Testis (tissue), 3 donors: Measurements from ENCODE around the gene KIF14. TPM values are rescaled to one million over a fixed set of nuclear protein-coding genes. Genes with fewer than 3 reads are reported as not detected.
A peak's percentile ranks its signal among the peaks of the same experiment; 100 is the strongest.

ENCODE experiments used
- DNase-seq: peaks from one replicate; pipeline ENCODE4 v3.0.0-alpha.2; 2019
- H3K27ac ChIP-seq, 2 donors: fragments of 200-600 bp; sonication (generic); one replicate each; pipeline ENCODE4 v1.5.1; 2019
- H3K27me3 ChIP-seq: fragments of 200-600 bp; sonication (generic); one replicate; pipeline ENCODE4 v1.5.1; 2019
- H3K36me3 ChIP-seq: fragments of 200-600 bp; sonication (generic); one replicate; pipeline ENCODE4 v1.5.1; 2017; ENCODE audit warnings: low read depth; ENCODE audit errors: missing control alignments
- H3K4me1 ChIP-seq: fragments of 200-600 bp; sonication (generic); one replicate; pipeline ENCODE4 v1.5.1; 2019
- H3K4me3 ChIP-seq, 2 donors: fragments of 200-600 bp; sonication (generic); one replicate each; pipeline ENCODE4 v1.5.1; 2017 to 2019
- H3K9me3 ChIP-seq: fragments of 200-600 bp; sonication (generic); one replicate; pipeline ENCODE4 v1.5.1; 2017
- POLR2A ChIP-seq: fragments of 450-650 bp; IDR thresholded peaks from one replicate; pipeline ENCODE4 v1.6.1; 2017; ENCODE audit warnings: antibody characterized with exemption, mild to moderate bottlenecking, moderate library complexity
- WGBS, 2 donors: methylation state at CpG; one replicate each; pipeline ENCODE4 v1.1.5; 2018; 5-methylcytosine and 5-hydroxymethylcytosine counted together
- intact Hi-C: fragments of 100-400 bp; cut with DNase I; formaldehyde crosslinking; loops from one replicate; pipeline ENCODE4 v1.15.1; 2023; ENCODE audit warnings: low total_unique reads
- polyA plus RNA-seq: library from polyadenylated mRNA; stranded (reverse); fragments of 350-450 nt; fragmentation: Illumina TruSeq; extraction: RNeasy Lipid Tissue Mini Kit (QIAGEN cat#74804); gene quantifications from one replicate; pipeline ENCODE4 v1.2.3, GENCODE V29; 2014; ENCODE audit warnings: low read depth, low replicate concordance; ENCODE audit not compliant: insufficient read depth
- total RNA-seq, 2 donors: library from RNA; depleted of rRNA; stranded (reverse); fragments of >200 nt; gene quantifications; one replicate each; pipeline ENCODE4 v1.2.3, GENCODE V29; 2016
- TF ChIP-seq, protein P1 (sequence below), 3 experiments: fragments of 450-650 bp in 2 of 3; fragments of 200-600 bp in 1 of 3; sonication (generic) in 1 of 3; IDR thresholded peaks; one replicate each; pipeline ENCODE4 v1.5.1; 2016 to 2019; ENCODE audit warnings: antibody characterized with exemption in 3 of 3, mild to moderate bottlenecking in 2 of 3, moderate library complexity in 1 of 3

The KIF14 gene
- total and polyA plus RNA-seq, 3 donors from 2014 or later, result 1.8 to 6.8 (median 3.5) TPM

DNA sequence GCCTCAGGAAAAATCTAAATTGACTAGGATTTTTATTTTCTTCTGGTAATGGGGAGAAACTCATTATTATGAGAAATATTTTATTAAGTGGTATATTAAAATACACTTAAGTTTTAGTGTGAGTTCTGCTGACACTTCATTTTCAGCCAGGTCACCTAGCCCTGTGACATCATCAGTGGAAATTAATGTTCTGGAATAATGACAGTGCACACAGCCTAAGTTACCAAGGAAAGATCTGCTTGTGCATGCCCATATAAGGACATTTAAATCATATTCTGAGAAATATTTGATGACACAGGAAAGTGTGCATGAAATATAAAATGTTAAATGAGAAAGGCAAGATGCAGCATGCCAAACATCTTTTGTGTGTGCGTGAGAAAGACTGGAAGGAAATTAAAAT lies 102.0 kb downstream of the KIF14 start:
- no peak for DNase-seq
- intact Hi-C loops, result no loop called here
- Histone ChIP-seq H3K27me3 (no peaks in the 10 kb centered on the region), H3K4me1 (no peaks in the 10 kb centered on the region), H3K9me3 (no peaks in the 10 kb centered on the region), H3K36me3 (no peaks in the 10 kb centered on the region), H3K27ac (no peak overlapping the region), H3K4me3 (no peak overlapping the region)
- 83 to 93% methylated on average over 1 of the region's 1 CpG for WGBS, 2 donors
- TF ChIP-seq, protein P1, sequence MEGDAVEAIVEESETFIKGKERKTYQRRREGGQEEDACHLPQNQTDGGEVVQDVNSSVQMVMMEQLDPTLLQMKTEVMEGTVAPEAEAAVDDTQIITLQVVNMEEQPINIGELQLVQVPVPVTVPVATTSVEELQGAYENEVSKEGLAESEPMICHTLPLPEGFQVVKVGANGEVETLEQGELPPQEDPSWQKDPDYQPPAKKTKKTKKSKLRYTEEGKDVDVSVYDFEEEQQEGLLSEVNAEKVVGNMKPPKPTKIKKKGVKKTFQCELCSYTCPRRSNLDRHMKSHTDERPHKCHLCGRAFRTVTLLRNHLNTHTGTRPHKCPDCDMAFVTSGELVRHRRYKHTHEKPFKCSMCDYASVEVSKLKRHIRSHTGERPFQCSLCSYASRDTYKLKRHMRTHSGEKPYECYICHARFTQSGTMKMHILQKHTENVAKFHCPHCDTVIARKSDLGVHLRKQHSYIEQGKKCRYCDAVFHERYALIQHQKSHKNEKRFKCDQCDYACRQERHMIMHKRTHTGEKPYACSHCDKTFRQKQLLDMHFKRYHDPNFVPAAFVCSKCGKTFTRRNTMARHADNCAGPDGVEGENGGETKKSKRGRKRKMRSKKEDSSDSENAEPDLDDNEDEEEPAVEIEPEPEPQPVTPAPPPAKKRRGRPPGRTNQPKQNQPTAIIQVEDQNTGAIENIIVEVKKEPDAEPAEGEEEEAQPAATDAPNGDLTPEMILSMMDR (IDR thresholded peaks at IDR 0.05), result no peak
- no peak for TF ChIP-seq POLR2A

DNA sequence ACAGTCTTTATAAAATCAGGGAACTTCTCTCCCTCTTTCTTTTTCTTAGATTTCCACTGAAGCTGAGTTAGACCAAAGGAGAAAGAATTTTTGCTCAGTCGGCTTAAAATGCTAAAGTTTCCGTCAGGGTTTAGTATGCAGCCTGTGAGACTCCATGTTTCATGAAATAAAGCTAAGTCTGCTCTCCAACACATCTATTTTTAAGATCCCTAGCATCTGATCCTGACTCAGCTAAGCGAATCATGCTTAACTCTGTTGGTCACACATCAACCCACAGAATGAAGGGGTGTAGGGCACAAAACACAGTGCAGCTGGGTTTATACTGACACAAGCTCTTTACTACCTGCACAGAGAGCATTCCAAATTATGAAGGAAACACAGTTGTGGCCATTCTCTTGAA lies 108.4 kb downstream of the KIF14 start:
- TF ChIP-seq, protein P1 (IDR thresholded peaks at IDR 0.05), result no peak
- TF ChIP-seq POLR2A, result no peak
- Histone ChIP-seq H3K27ac (no peak overlapping the region), H3K27me3 (no peaks in the 10 kb centered on the region), H3K4me1 (no peaks in the 10 kb centered on the region), H3K36me3 (no peaks in the 10 kb centered on the region), H3K9me3 (no peaks in the 10 kb centered on the region), H3K4me3 (no peak overlapping the region)
- 67 to 88% methylated on average over 3 of the region's 3 CpGs for WGBS, 2 donors
- intact Hi-C loops, result no loop called here
- no peak for DNase-seq

DNA sequence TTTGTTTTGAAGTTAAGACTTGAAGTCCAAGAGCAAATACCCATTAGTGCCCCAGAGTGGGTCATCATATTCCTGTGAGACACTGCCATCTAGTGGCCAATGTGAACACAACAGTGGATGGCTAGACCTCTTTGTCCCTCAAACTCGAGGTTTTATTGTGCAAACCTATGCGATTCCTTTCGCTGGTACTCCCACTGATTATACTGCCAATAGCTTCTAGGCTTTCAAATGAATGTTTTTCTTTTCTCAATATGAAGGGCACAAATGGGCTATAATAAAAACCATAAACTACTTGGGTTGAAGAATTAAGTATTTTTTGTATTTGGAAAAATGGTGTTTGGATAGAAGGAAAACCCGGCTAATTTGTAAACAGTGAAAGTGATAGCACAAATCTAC lies 110.3 kb downstream of the KIF14 start:
- TF ChIP-seq, protein P1 (IDR thresholded peaks at IDR 0.05), result peak; percentile 85 to 95 (median 86)
- no peak for TF ChIP-seq POLR2A
- DNase-seq, result peak; percentile 88
- 18 to 27% methylated on average over 4 of the region's 4 CpGs for WGBS, 2 donors
- intact Hi-C loops, result no loop called here
- H3K27me3 ChIP-seq, result no peaks in the 10 kb centered on the region
- no peaks in the 10 kb centered on the region for H3K4me1 ChIP-seq
- H3K36me3 ChIP-seq, result no peaks in the 10 kb centered on the region
- no peak overlapping the region for H3K27ac ChIP-seq
- H3K4me3 ChIP-seq, result no peak overlapping the region
- no peaks in the 10 kb centered on the region for H3K9me3 ChIP-seq

DNA sequence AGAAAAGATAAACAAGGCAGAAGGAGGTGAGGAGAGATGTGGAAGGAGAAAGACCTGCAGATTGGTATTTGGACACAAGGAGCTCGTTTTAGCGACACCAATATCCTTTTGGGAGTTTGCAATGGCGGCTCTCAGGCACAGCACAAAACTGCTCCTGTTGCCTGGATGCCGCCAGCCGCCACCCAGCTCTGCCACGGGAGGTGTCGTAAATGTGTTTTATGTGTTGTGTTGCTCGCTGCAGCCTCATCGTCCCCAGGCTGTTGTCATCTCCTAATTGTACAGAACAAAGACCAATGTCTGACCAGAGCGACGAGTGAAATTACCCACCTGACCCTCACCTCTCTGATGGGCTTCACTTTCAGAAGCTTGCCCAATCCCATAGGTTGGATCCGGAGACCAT lies 114.1 kb downstream of the KIF14 start:
- no peaks in the 10 kb centered on the region for H3K27me3 ChIP-seq
- no peaks in the 10 kb centered on the region for H3K4me1 ChIP-seq
- intact Hi-C loops, result no loop called here
- no peak for DNase-seq
- H3K27ac ChIP-seq, result no peak overlapping the region
- TF ChIP-seq POLR2A, result no peak
- TF ChIP-seq, protein P1 (IDR thresholded peaks at IDR 0.05), result no peak
- 37 to 55% methylated on average over 12 of the region's 12 CpGs for WGBS, 2 donors
- H3K4me3 ChIP-seq, result no peak overlapping the region
- H3K9me3 ChIP-seq, result no peaks in the 10 kb centered on the region
- H3K36me3 ChIP-seq, result no peaks in the 10 kb centered on the region

DNA sequence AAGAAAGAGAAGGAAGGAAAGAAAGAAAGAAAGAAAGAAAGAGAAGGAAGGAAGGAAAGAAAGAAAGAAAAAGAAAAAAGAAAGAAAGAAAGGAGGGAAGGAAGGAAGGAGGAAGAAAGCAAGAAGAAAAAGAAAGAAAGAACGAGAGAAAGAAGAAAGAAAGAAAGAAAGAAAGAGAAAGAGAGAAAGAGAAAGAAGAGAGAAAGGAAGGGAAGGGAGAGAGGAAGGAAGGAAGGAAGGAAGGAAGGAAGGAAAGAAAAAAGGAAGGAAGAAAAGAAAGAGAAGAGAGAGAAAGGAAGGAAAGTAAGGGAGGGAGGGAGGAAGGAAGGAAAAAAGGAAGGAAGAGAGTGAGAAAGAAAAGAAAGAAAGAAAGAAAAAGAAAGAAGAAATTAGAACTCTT lies 115.3 kb downstream of the KIF14 start:
- intact Hi-C loops, result no loop called here
- TF ChIP-seq, protein P1 (IDR thresholded peaks at IDR 0.05), result no peak
- no peak for TF ChIP-seq POLR2A

More for the DNA sequence above, 115.3 kb downstream of the KIF14 start:
- Histone ChIP-seq H3K4me1 (no peaks in the 10 kb centered on the region), H3K27me3 (no peaks in the 10 kb centered on the region), H3K27ac (no peak overlapping the region), H3K9me3 (no peaks in the 10 kb centered on the region), H3K4me3 (no peak overlapping the region), H3K36me3 (no peaks in the 10 kb centered on the region)
- DNase-seq, result no peak
- 94 to 96% methylated on average over 1 of the region's 1 CpG for WGBS, 2 donors
